H1 (cell line): ENCODE data around the gene ZNRF2. TPM values are rescaled to one million over a fixed set of nuclear protein-coding genes. Genes with fewer than 3 reads are reported as not detected.

Source experiments
- ATF2 ChIP-seq: IDR thresholded peaks from 2 replicates; pipeline ENCODE4 v1.6.1; 2012; ENCODE audit warnings: low read length, inconsistent platforms
- KDM5A ChIP-seq: fragments of 200-600 bp; IDR thresholded peaks from 2 replicates; pipeline ENCODE4 v1.7.1; 2012; ENCODE audit warnings: mild to moderate bottlenecking, low read length, inconsistent platforms, mixed read lengths
- SRF ChIP-seq: IDR thresholded peaks from 2 replicates; pipeline ENCODE4 v1.6.1; 2011; ENCODE audit warnings: mild to moderate bottlenecking, low read depth, low read length, moderate library complexity
- YY1 ChIP-seq: IDR thresholded peaks from 2 replicates; pipeline ENCODE4 v1.6.1; 2011; ENCODE audit warnings: low read depth, mild to moderate bottlenecking, low read length
- polyA plus RNA-seq, 7 experiments: library from polyadenylated mRNA; depleted of rRNA in 3 of 7; stranded (reverse) in 5 of 7; unstranded in 2 of 7; fragments of >200 nt in 5 of 7; fragments of 200-250 nt in 2 of 7; gene quantifications; 1 replicate in 5 of 7; 2 replicates in 1 of 7; 4 replicates in 1 of 7; pipeline versions ENCODE4 v1.2.1 to v1.2.3, GENCODE V29; 2011 to 2013; ENCODE audit warnings: missing spikeins in 2 of 7, mixed read lengths in 2 of 7
- total RNA-seq: library from RNA; stranded (reverse); fragmentation: NEBNext Ultra II Directional; extraction: Animal tissue kit (Norgen Biotek cat#: 25700); gene quantifications from 2 replicates; pipeline ENCODE4 v1.2.1, GENCODE V29; 2021

The ZNRF2 gene
- total and polyA plus RNA-seq, 2 of the 8 experiments (the other 6 are each of a cell fraction or from before 2014, with no cell fraction given) = 2.9 to 16.2 TPM

- TF ChIP-seq ATF2 (no peak), SRF (no peak), YY1 (no peak), KDM5A (no peak)
Measured at GRCh38 chr7:30241767-30242166, 42.6 kb upstream of the ZNRF2 start (continued).
